GM12891 (cell line): ENCODE results near the gene SLCO3A1.
"Not testable (repeated sequence)": the region's sequence is repeated elsewhere in the genome, so short reads cannot be mapped to it uniquely, and the experiment has no call there.

ENCODE experiments used
- DNase-seq: peaks from one replicate; pipeline ENCODE4 v3.0.0; 2011; ENCODE audit warnings: low spot score; ENCODE audit not compliant: insufficient read length
- FAIRE-seq: peaks from 2 replicates; lab custom pipeline; 2011; peaks lifted over from hg19 to GRCh38; lab: Jason Lieb, UNC
- PAX5 ChIP-seq: IDR thresholded peaks from 2 replicates; pipeline ENCODE4 v1.6.1; 2011; ENCODE audit warnings: low read length, moderate library complexity, mild to moderate bottlenecking; ENCODE audit not compliant: insufficient read depth, severe bottlenecking
- POLR2A ChIP-seq: IDR thresholded peaks from 2 replicates; pipeline ENCODE4 v1.6.1; 2011; ENCODE audit warnings: low read depth, low read length, control low read depth
- POLR2AphosphoS5 ChIP-seq: IDR thresholded peaks from 2 replicates; pipeline ENCODE4 v1.6.1; 2011; ENCODE audit warnings: low read depth, low read length, control low read depth
- POU2F2 ChIP-seq: IDR thresholded peaks from 2 replicates; pipeline ENCODE4 v1.6.1; 2011; ENCODE audit warnings: low read depth, mild to moderate bottlenecking, control low read depth, low read length, moderate library complexity
- SPI1 ChIP-seq: IDR thresholded peaks from 2 replicates; pipeline ENCODE4 v1.6.1; 2011; ENCODE audit warnings: low read depth, low read length, control low read depth
- TAF1 ChIP-seq: IDR thresholded peaks from 2 replicates; pipeline ENCODE4 v1.6.1; 2011; ENCODE audit warnings: low read depth, low read length, control low read depth

SLCO3A1 gene

DNA sequence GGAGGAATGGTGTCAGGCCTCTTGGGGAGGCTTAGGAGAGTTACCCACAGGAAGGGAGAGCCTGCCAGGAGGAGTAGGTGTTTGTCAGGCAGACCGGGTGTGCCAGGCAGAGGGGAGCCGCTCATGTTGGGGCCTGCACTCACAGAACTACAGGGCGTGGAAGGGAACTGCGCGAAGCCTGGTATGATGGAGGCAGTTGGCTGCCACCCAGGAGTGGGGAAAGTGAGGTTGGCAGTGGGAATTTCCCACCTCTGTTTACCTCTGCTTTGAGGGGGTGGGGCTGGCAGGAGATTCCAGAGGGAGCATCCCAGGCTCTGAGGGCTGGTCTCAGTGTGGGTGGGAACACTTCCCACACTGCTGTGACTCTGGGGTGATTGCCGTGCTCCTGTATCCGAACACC is 99.9 kb downstream of the SLCO3A1 start:
- DNase-seq (no peak), FAIRE-seq (no peak)
- TF ChIP-seq SPI1 (no peak), POLR2AphosphoS5 (no peak), PAX5 (no peak), TAF1 (no peak), POU2F2 (no peak), POLR2A (no peak)

GRCh38 chr15:91954292-91954691 is 100.8 kb downstream of the SLCO3A1 start:
- FAIRE-seq, result no peak
- DNase-seq, result no peak

GRCh38 chr15:91956026-91956723 is 102.7 kb downstream of the SLCO3A1 start:
- TF ChIP-seq SPI1 (no peak), PAX5 (no peak), POLR2AphosphoS5 (no peak), POU2F2 (no peak), POLR2A (no peak), TAF1 (no peak)
- FAIRE-seq (no peak), DNase-seq (no peak)

More at GRCh38 chr15:91954292-91954691, 100.8 kb downstream of the SLCO3A1 start:
- no peak for TF ChIP-seq TAF1
- 0 out of 2 replicates have a peak, but pooled peaks have one; percentile 13 for TF ChIP-seq SPI1

- DNase-seq (no peak), FAIRE-seq (no peak)
- TF ChIP-seq POLR2AphosphoS5 (no peak), PAX5 (no peak), POLR2A (no peak), POU2F2 (no peak), TAF1 (no peak), SPI1 (no peak)
Observed at GRCh38 chr15:91961357-91961756, 107.8 kb downstream of the SLCO3A1 start.

DNA sequence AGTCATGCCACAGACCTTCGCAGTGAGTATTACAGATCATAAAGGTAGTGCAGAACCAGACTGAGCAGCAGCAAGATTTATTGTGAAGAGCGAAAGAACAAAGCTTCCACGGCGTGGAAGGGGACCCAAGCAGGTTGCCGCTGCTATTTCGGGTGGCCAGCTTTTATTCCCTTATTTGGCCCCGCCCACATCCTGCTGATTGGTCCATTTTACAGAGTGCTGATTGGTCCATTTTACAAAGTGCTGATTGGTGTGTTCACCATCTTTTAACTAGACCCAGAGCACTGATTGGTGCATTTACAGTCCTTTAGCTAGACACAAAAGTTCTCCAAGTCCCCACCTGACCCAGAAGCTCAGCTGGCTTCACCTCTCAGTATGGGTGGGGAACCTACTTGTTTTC is 110.2 kb downstream of the SLCO3A1 start:
- not testable (repeated sequence) for DNase-seq, FAIRE-seq

DNA sequence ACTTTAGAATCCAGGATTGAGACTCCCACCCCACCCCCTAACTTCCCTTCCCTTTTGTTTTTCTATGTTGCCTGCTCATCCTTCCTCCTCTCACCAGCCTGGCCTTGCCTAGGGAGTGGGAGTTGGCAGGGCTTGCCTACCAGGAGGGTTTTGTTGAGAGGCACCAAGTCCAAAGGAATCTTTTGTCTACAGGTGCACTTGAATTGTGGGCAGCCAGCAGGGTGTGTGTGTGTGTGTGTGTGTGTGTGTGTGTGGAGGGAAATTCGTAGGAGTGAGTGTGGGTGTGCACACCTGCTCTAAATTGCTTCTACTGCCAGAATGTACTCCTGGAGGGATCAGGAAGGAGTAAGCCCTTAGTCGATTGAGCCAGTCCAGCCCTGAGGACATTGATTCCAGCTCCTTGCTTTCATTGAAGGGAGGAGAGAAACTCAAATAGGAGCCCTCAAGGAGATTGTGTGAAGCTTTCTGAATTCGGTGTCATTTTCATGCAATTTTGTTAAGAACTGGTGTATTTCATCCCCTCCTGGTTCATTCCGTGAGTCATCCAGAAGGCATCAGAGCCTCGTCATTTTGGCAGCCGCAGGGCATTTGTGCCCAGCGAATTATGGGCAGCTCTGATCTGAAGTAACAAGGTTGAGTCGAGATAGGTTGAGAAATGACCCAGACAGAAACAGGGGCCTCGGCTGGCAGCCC is 112.1 kb downstream of the SLCO3A1 start:
- FAIRE-seq, result no peak
- no peak for DNase-seq

GRCh38 chr15:91966194-91966552 is 112.7 kb downstream of the SLCO3A1 start:
- DNase-seq (no peak), FAIRE-seq (no peak)
- TF ChIP-seq POLR2AphosphoS5, result no peak
- no peak for TF ChIP-seq PAX5
- TF ChIP-seq POU2F2, result no peak
- TF ChIP-seq POLR2A, result no peak
- TF ChIP-seq SPI1, result no peak
- no peak for TF ChIP-seq TAF1

More for the DNA sequence above, 112.1 kb downstream of the SLCO3A1 start:
- no peak for TF ChIP-seq POU2F2
- TF ChIP-seq SPI1, result no peak
- no peak for TF ChIP-seq PAX5
- TF ChIP-seq POLR2AphosphoS5, result no peak
- TF ChIP-seq TAF1, result no peak

GRCh38 chr15:91967935-91968606 is 114.6 kb downstream of the SLCO3A1 start:
- DNase-seq (no peak), FAIRE-seq (no peak)
- TF ChIP-seq TAF1 (no peak), POLR2A (no peak), PAX5 (no peak), SPI1 (no peak), POLR2AphosphoS5 (no peak), POU2F2 (no peak)

- no peak for DNase-seq
- FAIRE-seq, result no peak
- TF ChIP-seq POU2F2 (no peak), PAX5 (no peak), SPI1 (no peak), POLR2A (no peak), TAF1 (no peak), POLR2AphosphoS5 (no peak)
Observed at GRCh38 chr15:91968610-91969009, 115.1 kb downstream of the SLCO3A1 start.

- TF ChIP-seq PAX5 (no peak), POU2F2 (no peak)
- no peak for DNase-seq
- no peak for FAIRE-seq
Observed at GRCh38 chr15:91970142-91970541, 116.6 kb downstream of the SLCO3A1 start.
